HCT116 (cell line): ENCODE measurements around the gene PER2.

Experiments
- CEBPB ChIP-seq: IDR thresholded peaks from 2 replicates; pipeline ENCODE4 v1.6.1; 2012; ENCODE audit warnings: low read depth
- EZH2 ChIP-seq: fragments of 200-600 bp; sonication (generic); IDR thresholded peaks from 2 replicates; pipeline ENCODE4 v1.6.1; 2017; ENCODE audit warnings: antibody characterized with exemption, mixed run types
- EZH2phosphoT487 ChIP-seq: fragments of 200-600 bp; IDR thresholded peaks from 2 replicates; pipeline ENCODE4 v1.6.1; 2018; ENCODE audit warnings: antibody characterized with exemption, borderline replicate concordance
- FOSL1 ChIP-seq: IDR thresholded peaks from 2 replicates; pipeline ENCODE4 v1.6.1; 2012; ENCODE audit warnings: low read depth
- JUND ChIP-seq: IDR thresholded peaks from 2 replicates; pipeline ENCODE4 v1.6.1; 2012
- POLR2A ChIP-seq: IDR thresholded peaks from 2 replicates; pipeline ENCODE4 v1.7.0; 2011; ENCODE audit warnings: borderline replicate concordance; ENCODE audit not compliant: insufficient read depth, insufficient read length; ENCODE audit errors: extremely low read depth
- RAD21 ChIP-seq: IDR thresholded peaks from 2 replicates; pipeline ENCODE4 v1.6.1; 2012; ENCODE audit warnings: low read depth, mild to moderate bottlenecking
- YY1 ChIP-seq: IDR thresholded peaks from 2 replicates; pipeline ENCODE4 v1.6.1; 2011; ENCODE audit warnings: low read length, low read depth, moderate library complexity, mild to moderate bottlenecking; ENCODE audit not compliant: insufficient replicate concordance; ENCODE audit errors: extremely low read depth
- ZNF274 ChIP-seq: fragments of 200-500 bp; sonication (Bioruptor generic); IDR thresholded peaks from 2 replicates; pipeline ENCODE4 v1.6.1; 2014; ENCODE audit warnings: mild to moderate bottlenecking, low read depth, low read length, inconsistent platforms
- TF ChIP-seq, protein P1 (sequence below), 3 experiments: fragments of 200-600 bp in 1 of 3; sonication (generic) in 1 of 3; IDR thresholded peaks in 2 of 3; conservative IDR thresholded peaks in 1 of 3; 2 replicates each; pipeline ENCODE4 v1.5.1; 2012 to 2017; ENCODE audit warnings: low read depth in 2 of 3, low read length in 2 of 3, antibody characterized with exemption in 1 of 3, borderline replicate concordance in 1 of 3, control low read depth in 1 of 3, mild to moderate bottlenecking in 1 of 3, mixed read lengths in 1 of 3, mixed run types in 1 of 3, moderate library complexity in 1 of 3; ENCODE audit not compliant: insufficient read depth in 1 of 3
- TF ChIP-seq, protein P2 (sequence below): IDR thresholded peaks from 2 replicates; pipeline ENCODE4 v1.6.1; 2012

DNA sequence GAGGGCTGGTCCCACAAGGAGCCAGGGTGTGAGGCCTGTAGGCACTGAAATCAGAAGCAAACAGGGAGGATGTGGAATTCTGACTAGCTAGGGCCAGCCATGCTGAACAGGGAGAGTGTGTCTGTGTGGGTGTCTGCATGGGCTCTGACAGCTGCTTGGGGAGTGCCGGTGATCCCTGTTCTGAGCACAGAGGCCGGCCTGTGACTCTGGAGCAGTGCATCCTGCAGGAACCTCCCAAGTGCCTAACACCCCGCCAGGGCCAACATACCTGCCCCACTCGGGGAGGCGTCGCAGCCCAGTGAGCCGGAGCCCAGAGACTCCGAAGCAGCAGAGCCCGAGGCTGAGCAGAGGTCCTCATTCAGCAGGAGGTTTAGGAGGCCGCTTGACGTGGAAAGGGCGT is 37.1 kb downstream of the PER2 start:
- TF ChIP-seq, protein P1, sequence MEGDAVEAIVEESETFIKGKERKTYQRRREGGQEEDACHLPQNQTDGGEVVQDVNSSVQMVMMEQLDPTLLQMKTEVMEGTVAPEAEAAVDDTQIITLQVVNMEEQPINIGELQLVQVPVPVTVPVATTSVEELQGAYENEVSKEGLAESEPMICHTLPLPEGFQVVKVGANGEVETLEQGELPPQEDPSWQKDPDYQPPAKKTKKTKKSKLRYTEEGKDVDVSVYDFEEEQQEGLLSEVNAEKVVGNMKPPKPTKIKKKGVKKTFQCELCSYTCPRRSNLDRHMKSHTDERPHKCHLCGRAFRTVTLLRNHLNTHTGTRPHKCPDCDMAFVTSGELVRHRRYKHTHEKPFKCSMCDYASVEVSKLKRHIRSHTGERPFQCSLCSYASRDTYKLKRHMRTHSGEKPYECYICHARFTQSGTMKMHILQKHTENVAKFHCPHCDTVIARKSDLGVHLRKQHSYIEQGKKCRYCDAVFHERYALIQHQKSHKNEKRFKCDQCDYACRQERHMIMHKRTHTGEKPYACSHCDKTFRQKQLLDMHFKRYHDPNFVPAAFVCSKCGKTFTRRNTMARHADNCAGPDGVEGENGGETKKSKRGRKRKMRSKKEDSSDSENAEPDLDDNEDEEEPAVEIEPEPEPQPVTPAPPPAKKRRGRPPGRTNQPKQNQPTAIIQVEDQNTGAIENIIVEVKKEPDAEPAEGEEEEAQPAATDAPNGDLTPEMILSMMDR (IDR thresholded peaks at IDR 0.05 in 2 of 3, conservative IDR thresholded peaks at IDR 0.05 in 1 of 3; ENCODE audit: borderline replicate concordance in 1 of 3, insufficient read depth in 1 of 3, low read depth in 2 of 3, low read length in 2 of 3) = no peak
- TF ChIP-seq EZH2phosphoT487 = no peak
- no peak for TF ChIP-seq POLR2A
- TF ChIP-seq, protein P2, sequence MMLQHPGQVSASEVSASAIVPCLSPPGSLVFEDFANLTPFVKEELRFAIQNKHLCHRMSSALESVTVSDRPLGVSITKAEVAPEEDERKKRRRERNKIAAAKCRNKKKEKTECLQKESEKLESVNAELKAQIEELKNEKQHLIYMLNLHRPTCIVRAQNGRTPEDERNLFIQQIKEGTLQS = no peak
- no peak for TF ChIP-seq ZNF274
- TF ChIP-seq RAD21 = no peak
- TF ChIP-seq CEBPB = no peak
- no peak for TF ChIP-seq EZH2
- TF ChIP-seq YY1 = no peak
- no peak for TF ChIP-seq JUND
- no peak for TF ChIP-seq FOSL1
